GM23338 (cell line): Measurements from ENCODE around the gene NPFF. TPM values are rescaled to one million over a fixed set of nuclear protein-coding genes. Genes with fewer than 3 reads are reported as not detected.

ENCODE experiments used
- ATAC-seq: fragments of 200-7000 bp; cut with Tn5 transposase; 3 replicates; pipeline ENCODE4 v1.9.1; 2020
- DNase-seq: peaks from one replicate; pipeline ENCODE4 v3.0.0-alpha.2; 2015; ENCODE audit warnings: low spot score
- H2AFZ ChIP-seq: fragments of 200-600 bp; sonication (generic); 2 replicates; pipeline ENCODE4 v1.8.0; 2016; ENCODE audit warnings: antibody characterized with exemption, mild to moderate bottlenecking, moderate library complexity
- H3F3A ChIP-seq: fragments of 200-600 bp; sonication (generic); replicated peaks from 2 replicates; pipeline ENCODE4 v1.8.0; 2017; ENCODE audit warnings: antibody characterized with exemption, mixed run types, low read depth
- H3K27ac ChIP-seq: fragments of 200-600 bp; sonication (generic); 2 replicates; pipeline ENCODE4 v1.6.1; 2016; ENCODE audit warnings: low read depth
- H3K27me3 ChIP-seq: fragments of 200-600 bp; sonication (generic); 2 replicates; pipeline ENCODE4 v1.8.0; 2016; ENCODE audit warnings: mild to moderate bottlenecking, mixed run types, moderate library complexity; ENCODE audit not compliant: insufficient read depth
- H3K36me3 ChIP-seq: fragments of 200-600 bp; sonication (generic); 2 replicates; pipeline ENCODE4 v1.8.0; 2016; ENCODE audit warnings: mild to moderate bottlenecking; ENCODE audit not compliant: insufficient read depth
- H3K4me1 ChIP-seq: fragments of 200-600 bp; sonication (generic); 2 replicates; pipeline ENCODE4 v1.8.0; 2016; ENCODE audit warnings: mild to moderate bottlenecking, moderate library complexity; ENCODE audit not compliant: insufficient read depth
- H3K4me2 ChIP-seq: fragments of 200-600 bp; sonication (generic); 2 replicates; pipeline ENCODE4 v1.7.1; 2017; ENCODE audit warnings: mixed run types
- H3K4me3 ChIP-seq: fragments of 200-600 bp; sonication (generic); 2 replicates; pipeline ENCODE4 v1.6.1; 2016; ENCODE audit warnings: mixed run types
- H3K79me2 ChIP-seq: fragments of 200-600 bp; sonication (generic); replicated peaks from 2 replicates; pipeline ENCODE4 v1.8.0; 2017; ENCODE audit warnings: mild to moderate bottlenecking; ENCODE audit not compliant: insufficient read depth
- H3K9me2 ChIP-seq: fragments of 200-600 bp; sonication (generic); 2 replicates; pipeline ENCODE4 v1.8.0; 2017; ENCODE audit not compliant: insufficient read depth
- H4K20me1 ChIP-seq: fragments of 200-600 bp; sonication (generic); replicated peaks from 2 replicates; pipeline ENCODE4 v1.8.0; 2017; ENCODE audit warnings: mild to moderate bottlenecking; ENCODE audit not compliant: insufficient read depth
- H3K27ac Mint-ChIP-seq: 2 replicates; pipeline ENCODE4 v1.8.0; 2020; ENCODE audit warnings: inconsistent platforms, mild to moderate bottlenecking, moderate library complexity, mixed read lengths
- H3K27me3 Mint-ChIP-seq: 3 replicates; pipeline ENCODE4 v1.8.0; 2022; ENCODE audit warnings: low read depth, mild to moderate bottlenecking, moderate library complexity, mixed read lengths, inconsistent platforms; ENCODE audit not compliant: insufficient read depth, poor library complexity
- H3K36me3 Mint-ChIP-seq: 3 replicates; pipeline ENCODE4 v1.8.0; 2021; ENCODE audit warnings: low read depth, mild to moderate bottlenecking, inconsistent platforms, moderate library complexity, mixed read lengths
- H3K4me1 Mint-ChIP-seq: 3 replicates; pipeline ENCODE4 v1.8.0; 2020; ENCODE audit warnings: mild to moderate bottlenecking, inconsistent platforms, mixed read lengths
- H3K4me3 Mint-ChIP-seq: 3 replicates; pipeline ENCODE4 v1.8.0; 2021; ENCODE audit warnings: moderate library complexity, mild to moderate bottlenecking, inconsistent platforms, mixed read lengths
- H3K9me3 Mint-ChIP-seq: 3 replicates; pipeline ENCODE4 v1.8.0; 2020; ENCODE audit warnings: moderate library complexity, mild to moderate bottlenecking, inconsistent platforms, mixed read lengths
- CREB1 ChIP-seq: fragments of 250-450 bp; sonication (Bioruptor Pico); IDR thresholded peaks from 2 replicates; pipeline ENCODE4 v1.5.0; 2020; ENCODE audit warnings: low read depth, mild to moderate bottlenecking, moderate library complexity
- CTCF ChIP-seq, 2 experiments: fragments of 200-600 bp in 1 of 2; sonication (generic) in 1 of 2; conservative IDR thresholded peaks; 2 replicates each; pipeline versions ENCODE4 v1.5.1 to v1.6.1; 2016 to 2017; ENCODE audit warnings: antibody characterized with exemption in 2 of 2, low read depth in 2 of 2, mild to moderate bottlenecking in 2 of 2, moderate library complexity in 1 of 2
- ETS1 ChIP-seq: IDR thresholded peaks from 2 replicates; pipeline ENCODE4 v1.6.1; 2016; ENCODE audit warnings: antibody characterized with exemption
- EZH2 ChIP-seq: fragments of 200-600 bp; sonication (generic); IDR thresholded peaks from one replicate; pipeline ENCODE4 v1.8.0; 2017; ENCODE audit warnings: antibody characterized with exemption, mild to moderate bottlenecking, low read depth; ENCODE audit not compliant: unreplicated experiment
- EZH2phosphoT487 ChIP-seq: fragments of 200-600 bp; sonication (generic); IDR thresholded peaks from one replicate; pipeline ENCODE4 v1.8.1; 2018; ENCODE audit warnings: antibody characterized with exemption; ENCODE audit not compliant: unreplicated experiment
- JUNB ChIP-seq: IDR thresholded peaks from one replicate; pipeline ENCODE4 v1.6.1; 2016; ENCODE audit warnings: antibody characterized with exemption; ENCODE audit not compliant: unreplicated experiment
- NANOG ChIP-seq: IDR thresholded peaks from 2 replicates; pipeline ENCODE4 v1.6.1; 2016; ENCODE audit warnings: antibody characterized with exemption, borderline replicate concordance
- POLR2AphosphoS5 ChIP-seq: IDR thresholded peaks from 2 replicates; pipeline ENCODE4 v1.6.1; 2016; ENCODE audit warnings: antibody characterized with exemption, low read depth
- STAT1 ChIP-seq: IDR thresholded peaks from one replicate; pipeline ENCODE4 v1.6.1; 2016; ENCODE audit warnings: antibody characterized with exemption; ENCODE audit not compliant: unreplicated experiment
- ZNF114 ChIP-seq: fragments of 250-450 bp; sonication (Bioruptor Pico); IDR thresholded peaks from 2 replicates; pipeline ENCODE4 v1.5.0; 2020; ENCODE audit warnings: mild to moderate bottlenecking, moderate library complexity
- ZNF331 ChIP-seq: fragments of 250-450 bp; sonication (Bioruptor Pico); IDR thresholded peaks from 2 replicates; pipeline ENCODE4 v1.5.0; 2020; ENCODE audit warnings: low read depth, mild to moderate bottlenecking, moderate library complexity
- ZNF462 ChIP-seq: fragments of 250-450 bp; sonication (Bioruptor Pico); IDR thresholded peaks from 2 replicates; pipeline ENCODE4 v1.5.0; 2020; ENCODE audit warnings: mild to moderate bottlenecking, moderate library complexity
- polyA plus RNA-seq: library from polyadenylated mRNA; unstranded; fragments of >200 nt; fragmentation: Nextera tagmentation; extraction: Ambion mirVana; gene quantifications from 2 replicates; pipeline ENCODE4 v1.2.1, GENCODE V29; 2016
- total RNA-seq: library from RNA; depleted of rRNA; stranded (reverse); fragments of >200 nt; shearing (Covaris generic); gene quantifications from 2 replicates; pipeline ENCODE4 v1.2.3, GENCODE V29; 2014

NPFF gene
- total and polyA plus RNA-seq, 2 experiments from 2014 or later, result 0.69 to 0.71 TPM

GRCh38 chr12:53474819-53475218 is 32.5 kb downstream of the NPFF start (continued):
- no peak for TF ChIP-seq NANOG
- TF ChIP-seq JUNB, result no peak
- no peak for TF ChIP-seq STAT1
- TF ChIP-seq CREB1 (CRISPR knock-in tag), result no peak
- no peak for TF ChIP-seq EZH2
- TF ChIP-seq EZH2phosphoT487, result no peak
- TF ChIP-seq ZNF331, result no peak
- no peak for TF ChIP-seq ETS1

- Histone ChIP-seq H3K27me3 (no peaks in the 10 kb centered on the region), H3K4me2 (no peak overlapping the region), H2AFZ (no peak overlapping the region), H3F3A (peaks cover 43% of the 10 kb centered on the region), H3K79me2 (peaks cover 54% of the 10 kb centered on the region), H3K27ac (peak overlapping the region; percentile 9), H4K20me1 (peaks cover 64% of the 10 kb centered on the region), H3K4me1 (peaks cover 26% of the 10 kb centered on the region), H3K9me2 (no peaks in the 10 kb centered on the region), H3K36me3 (peaks cover 85% of the 10 kb centered on the region), H3K4me3 (no peak overlapping the region)
- ATAC-seq, result no peak
- Mint-ChIP-seq H3K9me3 (no peaks in the 10 kb centered on the region), H3K36me3 (peaks cover 100% of the 10 kb centered on the region), H3K27me3 (peaks cover 4% of the 10 kb centered on the region), H3K27ac (no peak overlapping the region), H3K4me1 (peaks cover 46% of the 10 kb centered on the region), H3K4me3 (no peak overlapping the region)
- no peak for DNase-seq
- no peak for TF ChIP-seq ZNF114 (CRISPR knock-in tag)
- no peak for TF ChIP-seq STAT1
- no peak for TF ChIP-seq EZH2phosphoT487
- TF ChIP-seq ZNF331, result no peak
- no peak for TF ChIP-seq ZNF462
- no peak for TF ChIP-seq CREB1 (CRISPR knock-in tag)
- no peak for TF ChIP-seq POLR2AphosphoS5
- TF ChIP-seq NANOG, result no peak
- TF ChIP-seq ETS1, result no peak
- TF ChIP-seq EZH2, result no peak
- TF ChIP-seq CTCF (conservative IDR thresholded peaks at IDR 0.05; ENCODE audit: low read depth in 2 of 2), result no peak
These were observed 33.2 kb downstream of the NPFF start for GRCh38 chr12:53474077-53474476.
